Endodermal cell (in vitro differentiated cells): ENCODE results near the gene TEX55. TPM values are rescaled to one million over a fixed set of nuclear protein-coding genes. Genes with fewer than 3 reads are reported as not detected.

Experiments used
- DNase-seq: peaks from one replicate; pipeline ENCODE4 v3.0.0-alpha.2; 2017
- H3K27ac ChIP-seq: 2 replicates; pipeline ENCODE4 v1.5.1; 2013; ENCODE audit warnings: mild to moderate bottlenecking, low read depth, low read length, moderate library complexity
- H3K27me3 ChIP-seq: 2 replicates; pipeline ENCODE4 v1.6.1; 2013; ENCODE audit warnings: mild to moderate bottlenecking, low read length, moderate library complexity; ENCODE audit not compliant: insufficient read depth, control insufficient read depth, poor library complexity, severe bottlenecking
- H3K36me3 ChIP-seq: 2 replicates; pipeline ENCODE4 v1.7.0; 2013; ENCODE audit warnings: mild to moderate bottlenecking, low read length, moderate library complexity; ENCODE audit not compliant: control insufficient read depth, insufficient read depth
- H3K4me1 ChIP-seq: one replicate; pipeline ENCODE4 v1.7.0; 2013; ENCODE audit warnings: low read length; ENCODE audit not compliant: control insufficient read depth, insufficient read depth
- H3K4me3 ChIP-seq: 2 replicates; pipeline ENCODE4 v1.5.1; 2013; ENCODE audit warnings: mild to moderate bottlenecking, low read length, moderate library complexity
- H3K9ac ChIP-seq: 2 replicates; pipeline ENCODE4 v1.6.1; 2013; ENCODE audit warnings: mild to moderate bottlenecking, low read length, moderate library complexity; ENCODE audit not compliant: poor library complexity, severe bottlenecking; ENCODE audit errors: extremely low read depth
- H3K9me3 ChIP-seq: 2 replicates; pipeline ENCODE4 v1.6.1; 2013; ENCODE audit warnings: mild to moderate bottlenecking, low read length, moderate library complexity; ENCODE audit not compliant: control insufficient read depth
- H3K27ac Mint-ChIP-seq: 2 replicates; pipeline ENCODE4 v1.8.0; 2020; ENCODE audit warnings: mixed read lengths
- H3K27me3 Mint-ChIP-seq: 2 replicates; pipeline ENCODE4 v1.8.0; 2021; ENCODE audit warnings: mild to moderate bottlenecking, mixed read lengths; ENCODE audit not compliant: insufficient read depth
- H3K36me3 Mint-ChIP-seq: 2 replicates; pipeline ENCODE4 v1.8.0; 2020; ENCODE audit warnings: low read depth, mixed read lengths
- H3K4me1 Mint-ChIP-seq: 2 replicates; pipeline ENCODE4 v1.8.0; 2020; ENCODE audit warnings: mixed read lengths
- H3K4me3 Mint-ChIP-seq: 2 replicates; pipeline ENCODE4 v1.8.0; 2020; ENCODE audit warnings: mild to moderate bottlenecking, moderate library complexity, mixed read lengths
- H3K9me3 Mint-ChIP-seq: 2 replicates; pipeline ENCODE4 v1.8.0; 2020; ENCODE audit warnings: mild to moderate bottlenecking, mixed read lengths
- WGBS, 2 experiments: methylation state at CpG; one replicate each; pipeline versions ENCODE4 v1.1.5 to v1.1.7; 2013; ENCODE audit warnings: missing lambda C conversion rate in 2 of 2, mixed read lengths in 1 of 2; ENCODE audit not compliant: insufficient coverage in 1 of 2, insufficient read length in 1 of 2; 5-methylcytosine and 5-hydroxymethylcytosine counted together
- total RNA-seq, 2 donors: library from RNA; stranded (reverse); fragmentation: NEBNext Ultra II Directional in 1 of 2; extraction: Animal tissue kit (Norgen Biotek cat#: 25700) in 1 of 2; gene quantifications; 2 replicates in 1 of 2; 3 replicates in 1 of 2; pipeline ENCODE4 v1.2.1, GENCODE V29; 2021
- TF ChIP-seq, protein P1 (sequence below): fragments of 200-600 bp; sonication (generic); conservative IDR thresholded peaks from 2 replicates; pipeline ENCODE4 v1.5.0; 2021; ENCODE audit warnings: antibody characterized with exemption, mild to moderate bottlenecking

The TEX55 gene
- total RNA-seq, 2 donors from 2014 or later, result not detected

DNA sequence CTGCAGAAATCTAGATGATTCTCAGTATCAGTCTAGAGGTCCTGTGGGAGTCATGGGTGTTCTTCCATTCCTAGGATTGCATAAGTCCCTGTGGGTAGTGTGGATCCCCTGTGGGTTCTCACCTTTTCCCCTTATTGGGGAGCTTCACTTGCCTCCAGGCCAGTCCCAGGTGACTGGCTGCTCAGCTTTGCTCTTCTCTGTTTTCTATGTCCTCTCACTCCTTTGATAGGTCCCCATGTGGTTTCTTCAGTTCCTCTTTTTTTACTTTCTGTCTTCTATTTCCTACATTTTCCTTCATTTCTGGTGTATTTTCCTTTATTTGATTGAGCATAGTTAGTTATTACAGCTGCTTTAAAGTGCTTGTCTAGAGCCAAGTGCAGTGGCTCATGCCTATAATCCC, 10.9 kb downstream of the TEX55 start:
- no peaks in the 10 kb centered on the region for H3K36me3 ChIP-seq
- H3K27ac ChIP-seq, result no peak overlapping the region
- DNase-seq, result no peak
- Mint-ChIP-seq H3K36me3 (peaks cover 22% of the 10 kb centered on the region), H3K4me3 (no peak overlapping the region), H3K27me3 (peaks cover 6% of the 10 kb centered on the region), H3K4me1 (no peaks in the 10 kb centered on the region), H3K27ac (no peak overlapping the region), H3K9me3 (peaks cover 37% of the 10 kb centered on the region)
- no peak overlapping the region for H3K4me3 ChIP-seq
- peaks cover 21% of the 10 kb centered on the region for H3K9me3 ChIP-seq
- no peaks in the 10 kb centered on the region for H3K27me3 ChIP-seq
- no peaks in the 10 kb centered on the region for H3K4me1 ChIP-seq
- TF ChIP-seq, protein P1, sequence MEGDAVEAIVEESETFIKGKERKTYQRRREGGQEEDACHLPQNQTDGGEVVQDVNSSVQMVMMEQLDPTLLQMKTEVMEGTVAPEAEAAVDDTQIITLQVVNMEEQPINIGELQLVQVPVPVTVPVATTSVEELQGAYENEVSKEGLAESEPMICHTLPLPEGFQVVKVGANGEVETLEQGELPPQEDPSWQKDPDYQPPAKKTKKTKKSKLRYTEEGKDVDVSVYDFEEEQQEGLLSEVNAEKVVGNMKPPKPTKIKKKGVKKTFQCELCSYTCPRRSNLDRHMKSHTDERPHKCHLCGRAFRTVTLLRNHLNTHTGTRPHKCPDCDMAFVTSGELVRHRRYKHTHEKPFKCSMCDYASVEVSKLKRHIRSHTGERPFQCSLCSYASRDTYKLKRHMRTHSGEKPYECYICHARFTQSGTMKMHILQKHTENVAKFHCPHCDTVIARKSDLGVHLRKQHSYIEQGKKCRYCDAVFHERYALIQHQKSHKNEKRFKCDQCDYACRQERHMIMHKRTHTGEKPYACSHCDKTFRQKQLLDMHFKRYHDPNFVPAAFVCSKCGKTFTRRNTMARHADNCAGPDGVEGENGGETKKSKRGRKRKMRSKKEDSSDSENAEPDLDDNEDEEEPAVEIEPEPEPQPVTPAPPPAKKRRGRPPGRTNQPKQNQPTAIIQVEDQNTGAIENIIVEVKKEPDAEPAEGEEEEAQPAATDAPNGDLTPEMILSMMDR, result no peak
- no peak overlapping the region for H3K9ac ChIP-seq

DNA sequence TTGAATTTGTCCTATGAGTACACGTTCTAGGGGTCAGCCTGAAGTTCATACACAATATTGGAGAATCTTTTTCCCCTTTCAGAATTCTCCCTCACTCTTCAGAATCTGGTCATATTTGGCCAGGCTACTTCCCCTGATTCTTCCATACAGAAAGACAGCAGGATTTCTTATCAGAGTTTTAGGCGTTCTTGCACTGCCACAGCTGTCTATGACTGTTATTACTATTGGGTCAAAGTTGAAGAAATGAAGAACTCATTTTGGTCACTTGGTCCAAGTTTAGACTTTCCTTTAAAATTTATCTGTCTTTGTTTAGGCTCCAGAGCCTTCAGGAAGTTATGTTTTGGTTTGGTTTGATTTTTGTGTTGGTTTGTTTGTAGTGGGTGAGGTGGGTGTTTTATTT, 12.0 kb downstream of the TEX55 start:
- 80 to 91% methylated on average over 1 to 2 of the region's 2 CpGs for WGBS, 2 experiments
- no peak for DNase-seq
- no peak overlapping the region for H3K27ac Mint-ChIP-seq

DNA sequence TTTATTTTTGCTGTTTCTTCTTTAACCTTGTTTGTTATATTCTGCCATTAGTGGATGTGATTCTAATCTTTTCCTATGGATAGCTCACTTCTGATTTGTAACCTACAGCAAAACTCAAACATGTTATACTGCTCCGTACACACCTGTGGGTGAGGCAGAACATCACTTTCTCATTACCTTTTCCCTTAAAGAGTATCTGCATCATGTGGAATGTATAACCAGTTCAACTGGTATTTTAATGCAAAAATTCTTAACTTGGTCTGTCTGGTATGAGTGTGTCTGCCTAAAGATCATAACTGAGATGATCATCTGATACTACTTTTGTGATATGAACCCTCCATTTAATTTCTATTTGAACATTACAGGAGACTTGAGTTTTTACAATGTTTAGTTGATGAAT, 14.4 kb downstream of the TEX55 start:
- Mint-ChIP-seq H3K36me3 (peaks cover 32% of the 10 kb centered on the region), H3K4me3 (no peak overlapping the region), H3K27ac (no peak overlapping the region), H3K27me3 (no peaks in the 10 kb centered on the region), H3K4me1 (no peaks in the 10 kb centered on the region), H3K9me3 (peaks cover 38% of the 10 kb centered on the region)
- H3K9me3 ChIP-seq, result peaks cover 24% of the 10 kb centered on the region
- 95% methylated on average over 1 of the region's 1 CpG; no CpG with 5 or more reads in 1 of the 2 experiments for WGBS, 2 experiments
- no peak overlapping the region for H3K27ac ChIP-seq
- no peak for DNase-seq
- no peaks in the 10 kb centered on the region for H3K36me3 ChIP-seq
- no peaks in the 10 kb centered on the region for H3K27me3 ChIP-seq
- no peak overlapping the region for H3K4me3 ChIP-seq
- TF ChIP-seq, protein P1, result no peak
- H3K4me1 ChIP-seq, result no peaks in the 10 kb centered on the region
- no peak overlapping the region for H3K9ac ChIP-seq

More for the DNA sequence above, 12.0 kb downstream of the TEX55 start:
- TF ChIP-seq, protein P1, result no peak
- H3K9me3 ChIP-seq, result peaks cover 17% of the 10 kb centered on the region
- Mint-ChIP-seq H3K27me3 (peaks cover 4% of the 10 kb centered on the region), H3K4me3 (no peak overlapping the region), H3K4me1 (no peaks in the 10 kb centered on the region), H3K9me3 (peaks cover 38% of the 10 kb centered on the region), H3K36me3 (peaks cover 21% of the 10 kb centered on the region)
- H3K4me3 ChIP-seq, result no peak overlapping the region
- H3K4me1 ChIP-seq, result no peaks in the 10 kb centered on the region
- no peak overlapping the region for H3K9ac ChIP-seq
- H3K36me3 ChIP-seq, result no peaks in the 10 kb centered on the region
- H3K27me3 ChIP-seq, result no peaks in the 10 kb centered on the region
- H3K27ac ChIP-seq, result no peak overlapping the region
